SK-N-SH (cell line): Measurements from ENCODE around the gene EGLN3. TPM values are rescaled to one million over a fixed set of nuclear protein-coding genes. Genes with fewer than 3 reads are reported as not detected.

ENCODE experiments used
- CTCF ChIA-PET: fragments of 300-600, 350-600 bp; formaldehyde crosslinking; extraction: SDS; loops from one replicate; lab custom pipeline; 2021; lab: Yijun Ruan, JAX
- POLR2A ChIA-PET: fragments of 350-600 bp; sonication (Branson Sonifier 250); formaldehyde crosslinking; extraction: SDS; loops from one replicate; lab custom pipeline; 2020; ENCODE audit warnings: antibody characterized with exemption, inconsistent platforms; lab: Yijun Ruan, JAX
- DNase-seq: peaks from one replicate; pipeline ENCODE4 v3.0.0; 2012
- H2AFZ ChIP-seq: fragments of 200-600 bp; sonication (generic); 2 replicates; pipeline ENCODE4 v1.8.1; 2016; ENCODE audit warnings: antibody characterized with exemption, mild to moderate bottlenecking, low read depth
- H3F3A ChIP-seq: fragments of 200-600 bp; sonication (generic); replicated peaks from 2 replicates; pipeline ENCODE3; 2016; ENCODE audit warnings: antibody characterized with exemption, mild to moderate bottlenecking; ENCODE audit not compliant: insufficient read depth
- H3K27ac ChIP-seq, 2 experiments: fragments of 200-500 bp in 1 of 2; fragments of 200-600 bp in 1 of 2; sonication (Bioruptor generic) in 1 of 2; sonication (generic), shearing (Covaris generic) in 1 of 2; 2 replicates each; pipeline versions ENCODE4 v1.5.1 to v1.6.1; 2014 to 2016; ENCODE audit warnings: low read depth in 2 of 2, inconsistent platforms in 1 of 2, low read length in 1 of 2, mild to moderate bottlenecking in 1 of 2, mixed read lengths in 1 of 2
- H3K27me3 ChIP-seq: fragments of 200-600 bp; sonication (generic), shearing (Covaris generic); 2 replicates; pipeline ENCODE4 v1.6.1; 2016; ENCODE audit warnings: mixed run types; ENCODE audit not compliant: insufficient read depth
- H3K36me3 ChIP-seq, 2 experiments: fragments of 200-500 bp in 1 of 2; fragments of 200-600 bp in 1 of 2; sonication (Bioruptor generic) in 1 of 2; sonication (generic) in 1 of 2; replicated peaks in 1 of 2; 2 replicates each; pipeline versions ENCODE3 to v1.5.1; 2014 to 2016; ENCODE audit warnings: low read length in 1 of 2, mild to moderate bottlenecking in 1 of 2; ENCODE audit not compliant: insufficient read depth in 2 of 2, control insufficient read depth in 1 of 2
- H3K4me1 ChIP-seq, 2 experiments: fragments of 200-500 bp in 1 of 2; fragments of 200-600 bp in 1 of 2; sonication (Bioruptor generic) in 1 of 2; sonication (generic), shearing (Covaris generic) in 1 of 2; 2 replicates each; pipeline versions ENCODE4 v1.5.1 to v1.6.1; 2014 to 2016; ENCODE audit warnings: low read depth in 1 of 2, low read length in 1 of 2, mixed run types in 1 of 2; ENCODE audit not compliant: insufficient read depth in 2 of 2, control insufficient read depth in 1 of 2
- H3K4me2 ChIP-seq: fragments of 200-600 bp; sonication (generic), shearing (Covaris generic); 2 replicates; pipeline ENCODE4 v1.6.1; 2017; ENCODE audit warnings: mixed run types
- H3K4me3 ChIP-seq, 2 experiments: fragments of 200-500 bp in 1 of 2; fragments of 200-600 bp in 1 of 2; sonication (Bioruptor generic) in 1 of 2; sonication (generic), shearing (Covaris generic) in 1 of 2; 2 replicates each; pipeline versions ENCODE4 v1.5.1 to v1.8.1; 2014 to 2016; ENCODE audit warnings: low read depth in 2 of 2, inconsistent platforms in 1 of 2, low read length in 1 of 2, mild to moderate bottlenecking in 1 of 2, mixed read lengths in 1 of 2, moderate library complexity in 1 of 2
- H3K79me2 ChIP-seq: fragments of 200-600 bp; sonication (generic); 2 replicates; pipeline ENCODE4 v1.8.1; 2017; ENCODE audit warnings: mild to moderate bottlenecking; ENCODE audit not compliant: insufficient read depth
- H3K9ac ChIP-seq: fragments of 200-600 bp; sonication (generic); 2 replicates; pipeline ENCODE4 v1.6.1; 2017; ENCODE audit warnings: mixed run types
- H3K9me2 ChIP-seq: fragments of 200-600 bp; sonication (generic); 2 replicates; pipeline ENCODE4 v1.6.1; 2017; ENCODE audit warnings: mixed run types
- H3K9me3 ChIP-seq: fragments of 200-600 bp; sonication (generic); 2 replicates; pipeline ENCODE4 v1.6.1; 2017; ENCODE audit warnings: mixed run types, mild to moderate bottlenecking, moderate library complexity
- H4K20me1 ChIP-seq: fragments of 200-600 bp; sonication (generic); 2 replicates; pipeline ENCODE4 v1.6.1; 2017; ENCODE audit warnings: mild to moderate bottlenecking, mixed run types; ENCODE audit not compliant: insufficient read depth
- CHD2 ChIP-seq: fragments of 150-350 bp; IDR thresholded peaks from 2 replicates; pipeline ENCODE4 v1.6.1; 2018; ENCODE audit warnings: low read length; ENCODE audit not compliant: partially characterized antibody
- ELF1 ChIP-seq: IDR thresholded peaks from 2 replicates; pipeline ENCODE4 v1.4.0; 2012
- FOSL2 ChIP-seq: IDR thresholded peaks from 2 replicates; pipeline ENCODE4 v1.4.0; 2012; ENCODE audit warnings: low read depth, mild to moderate bottlenecking, moderate library complexity, borderline replicate concordance
- JUND ChIP-seq: IDR thresholded peaks from 2 replicates; pipeline ENCODE4 v1.4.0; 2012
- MXI1 ChIP-seq: IDR thresholded peaks from 2 replicates; pipeline ENCODE4 v1.6.1; 2012; ENCODE audit warnings: mild to moderate bottlenecking, low read depth, low read length, improper control_type of control experiment
- NRF1 ChIP-seq: IDR thresholded peaks from 2 replicates; pipeline ENCODE4 v1.6.1; 2012; ENCODE audit warnings: low read depth, mild to moderate bottlenecking, low read length
- RAD21 ChIP-seq: IDR thresholded peaks from 2 replicates; pipeline ENCODE4 v1.6.1; 2012; ENCODE audit warnings: mild to moderate bottlenecking, low read length
- RCOR1 ChIP-seq: fragments of 150-350 bp; IDR thresholded peaks from 2 replicates; pipeline ENCODE4 v1.6.1; 2017; ENCODE audit warnings: antibody characterized with exemption, low read length
- RXRA ChIP-seq: IDR thresholded peaks from 2 replicates; pipeline ENCODE4 v1.4.0; 2012; ENCODE audit warnings: low read depth, mild to moderate bottlenecking, borderline replicate concordance
- SIN3A ChIP-seq: IDR thresholded peaks from 2 replicates; pipeline ENCODE4 v1.6.1; 2012; ENCODE audit warnings: low read depth, mild to moderate bottlenecking, low read length, moderate library complexity, borderline replicate concordance
- SMC3 ChIP-seq: IDR thresholded peaks from 2 replicates; pipeline ENCODE4 v1.6.1; 2012; ENCODE audit warnings: low read depth, low read length, improper control_type of control experiment
- TEAD4 ChIP-seq: IDR thresholded peaks from 2 replicates; pipeline ENCODE4 v1.4.0; 2012; ENCODE audit warnings: mild to moderate bottlenecking, borderline replicate concordance; ENCODE audit not compliant: insufficient read depth
- WGBS: methylation state at CpG from one replicate; pipeline ENCODE4 v1.1.6; 2017; ENCODE audit warnings: low lambda C conversion rate; 5-methylcytosine and 5-hydroxymethylcytosine counted together
- polyA plus RNA-seq, 3 experiments: library from polyadenylated mRNA; depleted of rRNA; stranded (reverse); fragments of >200 nt; gene quantifications; 2 replicates each; pipeline ENCODE4 v1.2.3, GENCODE V29; 2012
- TF ChIP-seq, protein P1 (sequence below): IDR thresholded peaks from 2 replicates; pipeline ENCODE4 v1.4.0; 2012; ENCODE audit warnings: low read depth, borderline replicate concordance
- TF ChIP-seq, protein P2 (sequence below): IDR thresholded peaks from 2 replicates; pipeline ENCODE4 v1.6.1; 2012; ENCODE audit warnings: mild to moderate bottlenecking, low read depth, low read length, moderate library complexity
- TF ChIP-seq, protein P3 (sequence below): fragments of 150-350 bp; IDR thresholded peaks from 2 replicates; pipeline ENCODE4 v1.6.1; 2016; ENCODE audit warnings: mild to moderate bottlenecking, low read depth, low read length
- TF ChIP-seq, protein P4 (sequence below): IDR thresholded peaks from 2 replicates; pipeline ENCODE4 v1.4.0; 2012; ENCODE audit warnings: low read depth

Gene EGLN3
- polyA plus RNA-seq, 1 of the 3 experiments (the other 2 are of a cell fraction): 0.31 TPM

DNA sequence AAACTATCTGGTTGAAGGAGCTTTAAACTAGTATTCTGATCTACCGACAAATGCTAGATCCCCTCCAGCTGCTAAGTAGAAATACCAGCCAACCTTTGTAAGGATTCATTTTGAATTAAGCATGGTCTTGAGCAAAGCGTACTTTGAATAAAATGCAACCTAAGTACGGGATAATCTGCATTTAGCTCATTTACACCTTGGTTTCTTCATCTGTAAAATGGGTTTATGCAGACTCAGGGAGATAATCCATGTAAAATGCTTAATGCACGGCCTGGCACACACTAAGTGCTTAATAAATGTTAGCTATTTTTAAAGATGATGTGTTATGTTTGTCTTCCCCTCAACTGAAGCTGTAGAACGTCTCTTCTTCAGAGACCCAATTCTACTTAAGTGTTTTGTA, 15.9 kb downstream of the EGLN3 start:
- POLR2A ChIA-PET: no interaction called here
- CTCF ChIA-PET: interaction anchor here (1.5 kb wide), 1 partner anchor 164 kb away, joined by 5 read pairs; no protein-coding TSS in a partner anchor
- Histone ChIP-seq H3K27ac (no peak overlapping the region), H4K20me1 (no peaks in the 10 kb centered on the region), H3K9ac (no peak overlapping the region), H3K79me2 (no peaks in the 10 kb centered on the region), H3K9me2 (no peaks in the 10 kb centered on the region), H3K4me3 (no peak overlapping the region), H3F3A (no peaks in the 10 kb centered on the region), H2AFZ (no peak overlapping the region), H3K4me2 (no peak overlapping the region), H3K9me3 (no peaks in the 10 kb centered on the region), H3K36me3 (no peaks in the 10 kb centered on the region), H3K4me1 (peaks cover 9 to 14% of the 10 kb centered on the region in 2 experiments; a peak in 2 of 4 replicates), H3K27me3 (no peaks in the 10 kb centered on the region)
- WGBS: 78% methylated on average over 5 of the region's 5 CpGs
- no peak for DNase-seq
- TF ChIP-seq, protein P1, sequence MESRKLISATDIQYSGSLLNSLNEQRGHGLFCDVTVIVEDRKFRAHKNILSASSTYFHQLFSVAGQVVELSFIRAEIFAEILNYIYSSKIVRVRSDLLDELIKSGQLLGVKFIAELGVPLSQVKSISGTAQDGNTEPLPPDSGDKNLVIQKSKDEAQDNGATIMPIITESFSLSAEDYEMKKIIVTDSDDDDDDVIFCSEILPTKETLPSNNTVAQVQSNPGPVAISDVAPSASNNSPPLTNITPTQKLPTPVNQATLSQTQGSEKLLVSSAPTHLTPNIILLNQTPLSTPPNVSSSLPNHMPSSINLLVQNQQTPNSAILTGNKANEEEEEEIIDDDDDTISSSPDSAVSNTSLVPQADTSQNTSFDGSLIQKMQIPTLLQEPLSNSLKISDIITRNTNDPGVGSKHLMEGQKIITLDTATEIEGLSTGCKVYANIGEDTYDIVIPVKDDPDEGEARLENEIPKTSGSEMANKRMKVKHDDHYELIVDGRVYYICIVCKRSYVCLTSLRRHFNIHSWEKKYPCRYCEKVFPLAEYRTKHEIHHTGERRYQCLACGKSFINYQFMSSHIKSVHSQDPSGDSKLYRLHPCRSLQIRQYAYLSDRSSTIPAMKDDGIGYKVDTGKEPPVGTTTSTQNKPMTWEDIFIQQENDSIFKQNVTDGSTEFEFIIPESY: no peak
- no peak for TF ChIP-seq MXI1
- no peak for TF ChIP-seq ELF1
- no peak for TF ChIP-seq FOSL2

DNA sequence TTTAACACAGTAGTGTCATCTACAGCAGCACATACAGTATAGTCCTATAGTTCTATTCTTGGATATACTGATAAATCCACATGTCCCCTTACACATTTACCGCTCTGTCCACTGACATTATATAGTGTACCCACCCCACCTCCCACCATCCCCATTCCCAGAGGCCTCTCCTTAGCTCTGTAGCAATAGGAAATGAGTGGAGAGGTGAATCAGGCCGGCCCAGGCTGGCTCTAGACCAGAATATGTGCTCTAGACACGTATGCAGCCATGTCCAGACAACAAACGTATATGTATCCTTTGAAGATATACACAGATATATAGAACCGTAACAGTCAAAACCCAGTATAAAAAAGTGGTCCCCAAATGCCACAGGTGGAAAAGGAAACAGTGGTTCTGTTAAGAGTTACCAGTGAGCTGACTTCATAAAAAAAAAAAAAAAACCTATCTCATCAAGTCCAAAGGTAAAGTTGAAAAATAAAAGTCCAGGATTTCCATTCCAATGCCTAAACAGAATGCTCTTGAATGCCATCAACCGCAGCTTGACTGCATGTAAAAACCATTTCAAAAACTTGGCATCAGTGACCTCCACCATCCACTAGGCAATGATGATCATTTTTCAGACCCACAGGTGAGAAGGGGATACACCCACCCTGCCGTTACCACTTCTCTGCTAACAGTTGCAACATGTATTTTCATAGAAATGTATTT, 16.7 kb downstream of the EGLN3 start:
- no peak for DNase-seq
- no peak overlapping the region for H3K4me3 ChIP-seq
- no peak overlapping the region for H3K4me2 ChIP-seq
- no peak overlapping the region for H3K27ac ChIP-seq
- no peaks in the 10 kb centered on the region for H3K9me2 ChIP-seq
- no peak for TF ChIP-seq RAD21
- no peak for TF ChIP-seq SMC3
- no peak for TF ChIP-seq SIN3A
- TF ChIP-seq, protein P2, sequence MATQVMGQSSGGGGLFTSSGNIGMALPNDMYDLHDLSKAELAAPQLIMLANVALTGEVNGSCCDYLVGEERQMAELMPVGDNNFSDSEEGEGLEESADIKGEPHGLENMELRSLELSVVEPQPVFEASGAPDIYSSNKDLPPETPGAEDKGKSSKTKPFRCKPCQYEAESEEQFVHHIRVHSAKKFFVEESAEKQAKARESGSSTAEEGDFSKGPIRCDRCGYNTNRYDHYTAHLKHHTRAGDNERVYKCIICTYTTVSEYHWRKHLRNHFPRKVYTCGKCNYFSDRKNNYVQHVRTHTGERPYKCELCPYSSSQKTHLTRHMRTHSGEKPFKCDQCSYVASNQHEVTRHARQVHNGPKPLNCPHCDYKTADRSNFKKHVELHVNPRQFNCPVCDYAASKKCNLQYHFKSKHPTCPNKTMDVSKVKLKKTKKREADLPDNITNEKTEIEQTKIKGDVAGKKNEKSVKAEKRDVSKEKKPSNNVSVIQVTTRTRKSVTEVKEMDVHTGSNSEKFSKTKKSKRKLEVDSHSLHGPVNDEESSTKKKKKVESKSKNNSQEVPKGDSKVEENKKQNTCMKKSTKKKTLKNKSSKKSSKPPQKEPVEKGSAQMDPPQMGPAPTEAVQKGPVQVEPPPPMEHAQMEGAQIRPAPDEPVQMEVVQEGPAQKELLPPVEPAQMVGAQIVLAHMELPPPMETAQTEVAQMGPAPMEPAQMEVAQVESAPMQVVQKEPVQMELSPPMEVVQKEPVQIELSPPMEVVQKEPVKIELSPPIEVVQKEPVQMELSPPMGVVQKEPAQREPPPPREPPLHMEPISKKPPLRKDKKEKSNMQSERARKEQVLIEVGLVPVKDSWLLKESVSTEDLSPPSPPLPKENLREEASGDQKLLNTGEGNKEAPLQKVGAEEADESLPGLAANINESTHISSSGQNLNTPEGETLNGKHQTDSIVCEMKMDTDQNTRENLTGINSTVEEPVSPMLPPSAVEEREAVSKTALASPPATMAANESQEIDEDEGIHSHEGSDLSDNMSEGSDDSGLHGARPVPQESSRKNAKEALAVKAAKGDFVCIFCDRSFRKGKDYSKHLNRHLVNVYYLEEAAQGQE: no peak
- TF ChIP-seq NRF1: no peak
- TF ChIP-seq RXRA: no peak
- TF ChIP-seq, protein P3, sequence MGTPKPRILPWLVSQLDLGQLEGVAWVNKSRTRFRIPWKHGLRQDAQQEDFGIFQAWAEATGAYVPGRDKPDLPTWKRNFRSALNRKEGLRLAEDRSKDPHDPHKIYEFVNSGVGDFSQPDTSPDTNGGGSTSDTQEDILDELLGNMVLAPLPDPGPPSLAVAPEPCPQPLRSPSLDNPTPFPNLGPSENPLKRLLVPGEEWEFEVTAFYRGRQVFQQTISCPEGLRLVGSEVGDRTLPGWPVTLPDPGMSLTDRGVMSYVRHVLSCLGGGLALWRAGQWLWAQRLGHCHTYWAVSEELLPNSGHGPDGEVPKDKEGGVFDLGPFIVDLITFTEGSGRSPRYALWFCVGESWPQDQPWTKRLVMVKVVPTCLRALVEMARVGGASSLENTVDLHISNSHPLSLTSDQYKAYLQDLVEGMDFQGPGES: no peak
- TF ChIP-seq, protein P4, sequence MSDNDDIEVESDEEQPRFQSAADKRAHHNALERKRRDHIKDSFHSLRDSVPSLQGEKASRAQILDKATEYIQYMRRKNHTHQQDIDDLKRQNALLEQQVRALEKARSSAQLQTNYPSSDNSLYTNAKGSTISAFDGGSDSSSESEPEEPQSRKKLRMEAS: no peak
- TF ChIP-seq TEAD4: no peak
- TF ChIP-seq JUND: no peak
- TF ChIP-seq, protein P1: no peak
- no peak for TF ChIP-seq FOSL2
- no peak for TF ChIP-seq RCOR1
- no peak for TF ChIP-seq CHD2
- H4K20me1 ChIP-seq: no peaks in the 10 kb centered on the region
- no peaks in the 10 kb centered on the region for H3K27me3 ChIP-seq
- WGBS: 70% methylated on average over 7 of the region's 7 CpGs
- CTCF ChIA-PET: interaction anchor here (0.6 to 1.5 kb wide), 3 partner anchors 85 to 370 kb away, joined by 3 to 5 read pairs (median 3); no protein-coding TSS in a partner anchor
- no peaks in the 10 kb centered on the region for H3F3A ChIP-seq
- no peak overlapping the region for H2AFZ ChIP-seq
- H3K4me1 ChIP-seq: peaks cover 9 to 14% of the 10 kb centered on the region in 2 experiments; a peak in 2 of 4 replicates
- POLR2A ChIA-PET: no interaction called here
- no peaks in the 10 kb centered on the region for H3K36me3 ChIP-seq
- no peak overlapping the region for H3K9ac ChIP-seq
- no peaks in the 10 kb centered on the region for H3K9me3 ChIP-seq
- H3K79me2 ChIP-seq: no peaks in the 10 kb centered on the region
